GM12878 (cell line): ENCODE results near the gene CCDC169. TPM values are rescaled to one million over a fixed set of nuclear protein-coding genes. Genes with fewer than 3 reads are reported as not detected.

Source experiments
- BACH1 ChIP-seq: fragments of 450-650 bp; IDR thresholded peaks from 2 replicates; pipeline ENCODE4 v1.6.1; 2017; ENCODE audit warnings: mild to moderate bottlenecking, borderline replicate concordance
- CBX3 ChIP-seq: fragments of 200-600 bp; sonication (generic); IDR thresholded peaks from 2 replicates; pipeline ENCODE4 v1.6.1; 2016; ENCODE audit warnings: low read depth, borderline replicate concordance
- JUNB ChIP-seq: IDR thresholded peaks from 2 replicates; pipeline ENCODE4 v1.6.1; 2016; ENCODE audit warnings: antibody characterized with exemption, mild to moderate bottlenecking
- KAT2A ChIP-seq: conservative IDR thresholded peaks from 2 replicates; pipeline ENCODE4 v1.6.1; 2011; ENCODE audit warnings: low read depth, low read length; ENCODE audit not compliant: control insufficient read depth
- MEF2A ChIP-seq: IDR thresholded peaks from 2 replicates; pipeline ENCODE4 v1.6.1; 2011; ENCODE audit warnings: low read depth, mild to moderate bottlenecking, low read length, moderate library complexity; ENCODE audit not compliant: insufficient read depth
- MEF2B ChIP-seq: fragments of 450-650 bp; IDR thresholded peaks from 2 replicates; pipeline ENCODE4 v1.6.1; 2018; ENCODE audit warnings: mild to moderate bottlenecking, moderate library complexity; ENCODE audit not compliant: partially characterized antibody, poor library complexity, severe bottlenecking
- NR2C2 ChIP-seq: IDR thresholded peaks from 2 replicates; pipeline ENCODE4 v1.6.1; 2011; ENCODE audit warnings: borderline replicate concordance, low read depth; ENCODE audit not compliant: control insufficient read depth, insufficient read length
- POLR2AphosphoS2 ChIP-seq: IDR thresholded peaks from 2 replicates; pipeline ENCODE4 v1.6.1; 2011; ENCODE audit warnings: low read depth, mild to moderate bottlenecking, low read length, improper control_type of control experiment, moderate library complexity
- RCOR1 ChIP-seq: conservative IDR thresholded peaks from 2 replicates; pipeline ENCODE4 v1.6.1; 2012; ENCODE audit warnings: low read depth, low read length, improper control_type of control experiment
- SRF ChIP-seq, 2 experiments: IDR thresholded peaks; 2 replicates each; pipeline ENCODE4 v1.6.1; 2011; ENCODE audit warnings: low read depth in 2 of 2, low read length in 2 of 2, mild to moderate bottlenecking in 1 of 2, moderate library complexity in 1 of 2
- TAF1 ChIP-seq: IDR thresholded peaks from 2 replicates; pipeline ENCODE4 v1.6.1; 2011; ENCODE audit warnings: mild to moderate bottlenecking, low read depth, low read length, borderline replicate concordance
- polyA plus RNA-seq, 11 experiments: library from polyadenylated mRNA; depleted of rRNA in 4 of 11; unstranded in 6 of 11; stranded (reverse) in 5 of 11; fragments of >200 nt; fragmentation: Nextera tagmentation in 4 of 11; fragmentation: Illumina TruSeq in 1 of 11; extraction: Ambion mirVana in 4 of 11; extraction: Trizol in 1 of 11; gene quantifications; 1 replicate in 1 of 11; 2 replicates in 10 of 11; pipeline versions ENCODE4 v1.2.1 to v1.2.3, GENCODE V29; 2011 to 2016; ENCODE audit warnings: inconsistent platforms in 2 of 11, missing spikeins in 2 of 11, low read depth in 1 of 11
- total RNA-seq, 4 experiments: library from RNA; depleted of rRNA in 3 of 4; stranded (reverse); fragments of >200 nt in 3 of 4; fragmentation: Illumina TruSeq in 1 of 4; extraction: Trizol in 1 of 4; gene quantifications; 2 replicates each; pipeline versions ENCODE4 v1.2.1 to v1.2.3, GENCODE V29; 2013 to 2021
- TF ChIP-seq, protein P1 (sequence below): fragments of 450-650 bp; formaldehyde crosslinking; IDR thresholded peaks from 2 replicates; pipeline ENCODE4 v1.4.0; 2020; ENCODE audit warnings: mild to moderate bottlenecking, moderate library complexity
- TF ChIP-seq, protein P2 (sequence below): IDR thresholded peaks from 2 replicates; pipeline ENCODE4 v1.6.1; 2012; ENCODE audit warnings: low read length, inconsistent platforms
- TF ChIP-seq, protein P3 (sequence below): fragments of 450-650 bp; IDR thresholded peaks from 2 replicates; pipeline ENCODE4 v1.6.1; 2014; ENCODE audit warnings: mild to moderate bottlenecking
- TF ChIP-seq, protein P4 (sequence below): IDR thresholded peaks from 2 replicates; pipeline ENCODE4 v1.6.1; 2012; ENCODE audit warnings: low read depth, low read length, improper control_type of control experiment
- TF ChIP-seq, protein P5 (sequence below): fragments of 150-350 bp; IDR thresholded peaks from 2 replicates; pipeline ENCODE4 v1.6.1; 2014; ENCODE audit warnings: mild to moderate bottlenecking, low read depth, low read length
- TF ChIP-seq, protein P6 (sequence below): fragments of 450-650 bp; IDR thresholded peaks from 2 replicates; pipeline ENCODE4 v1.6.1; 2017; ENCODE audit warnings: borderline replicate concordance
- TF ChIP-seq, protein P7 (sequence below): IDR thresholded peaks from 2 replicates; pipeline ENCODE4 v1.6.1; 2011; ENCODE audit warnings: low read depth, low read length, improper control_type of control experiment, borderline replicate concordance

CCDC169 gene
- total and polyA plus RNA-seq, 10 of the 15 experiments (the other 5 are each of a cell fraction or from before 2014, with no cell fraction given) = 0.13 to 1.4 (median 0.24) TPM; not detected in 4

DNA sequence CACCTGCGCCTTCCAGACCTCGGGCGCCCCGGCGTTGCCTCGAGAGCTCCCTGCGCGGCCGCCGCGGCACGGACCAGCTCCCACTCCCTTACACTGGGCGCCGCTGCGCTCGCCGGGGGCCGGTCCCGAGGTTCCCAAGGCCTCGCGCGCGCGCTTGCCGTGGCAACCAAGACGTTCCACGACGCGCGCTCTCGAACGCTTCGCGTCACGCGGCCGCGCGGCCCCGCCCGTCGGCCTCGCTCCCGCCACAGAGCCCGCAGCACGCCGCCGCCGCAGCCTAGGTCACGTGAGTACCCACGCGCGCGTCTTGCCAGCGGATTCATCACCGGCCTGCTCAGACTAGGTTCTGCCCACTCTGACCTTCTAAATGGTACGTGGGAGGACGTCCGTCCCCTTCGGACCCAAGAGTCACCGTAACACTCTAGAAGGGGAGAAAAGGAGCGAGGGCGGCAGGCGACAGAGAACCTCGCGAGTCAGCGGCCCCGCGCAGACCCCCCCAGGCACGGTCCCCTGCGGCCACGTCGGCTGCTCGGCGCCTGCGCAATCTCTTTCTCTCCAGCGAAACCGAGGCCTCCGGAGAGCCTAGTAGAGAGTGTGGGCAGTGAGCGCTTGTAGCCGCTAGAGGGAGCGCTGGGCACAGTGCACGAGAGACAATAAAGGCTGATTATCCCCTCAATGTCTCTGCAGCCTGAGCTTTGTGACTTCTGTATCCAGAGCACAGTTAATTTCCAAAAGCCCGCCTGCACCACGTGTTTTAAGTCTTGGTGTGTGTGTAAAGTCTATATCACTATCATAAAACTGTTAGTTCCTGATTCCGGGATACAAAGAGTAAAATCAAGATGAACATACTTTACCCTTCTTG lies 48.8 kb upstream of the CCDC169 start, which contains the start of gene SPART (continued):
- TF ChIP-seq, protein P1, sequence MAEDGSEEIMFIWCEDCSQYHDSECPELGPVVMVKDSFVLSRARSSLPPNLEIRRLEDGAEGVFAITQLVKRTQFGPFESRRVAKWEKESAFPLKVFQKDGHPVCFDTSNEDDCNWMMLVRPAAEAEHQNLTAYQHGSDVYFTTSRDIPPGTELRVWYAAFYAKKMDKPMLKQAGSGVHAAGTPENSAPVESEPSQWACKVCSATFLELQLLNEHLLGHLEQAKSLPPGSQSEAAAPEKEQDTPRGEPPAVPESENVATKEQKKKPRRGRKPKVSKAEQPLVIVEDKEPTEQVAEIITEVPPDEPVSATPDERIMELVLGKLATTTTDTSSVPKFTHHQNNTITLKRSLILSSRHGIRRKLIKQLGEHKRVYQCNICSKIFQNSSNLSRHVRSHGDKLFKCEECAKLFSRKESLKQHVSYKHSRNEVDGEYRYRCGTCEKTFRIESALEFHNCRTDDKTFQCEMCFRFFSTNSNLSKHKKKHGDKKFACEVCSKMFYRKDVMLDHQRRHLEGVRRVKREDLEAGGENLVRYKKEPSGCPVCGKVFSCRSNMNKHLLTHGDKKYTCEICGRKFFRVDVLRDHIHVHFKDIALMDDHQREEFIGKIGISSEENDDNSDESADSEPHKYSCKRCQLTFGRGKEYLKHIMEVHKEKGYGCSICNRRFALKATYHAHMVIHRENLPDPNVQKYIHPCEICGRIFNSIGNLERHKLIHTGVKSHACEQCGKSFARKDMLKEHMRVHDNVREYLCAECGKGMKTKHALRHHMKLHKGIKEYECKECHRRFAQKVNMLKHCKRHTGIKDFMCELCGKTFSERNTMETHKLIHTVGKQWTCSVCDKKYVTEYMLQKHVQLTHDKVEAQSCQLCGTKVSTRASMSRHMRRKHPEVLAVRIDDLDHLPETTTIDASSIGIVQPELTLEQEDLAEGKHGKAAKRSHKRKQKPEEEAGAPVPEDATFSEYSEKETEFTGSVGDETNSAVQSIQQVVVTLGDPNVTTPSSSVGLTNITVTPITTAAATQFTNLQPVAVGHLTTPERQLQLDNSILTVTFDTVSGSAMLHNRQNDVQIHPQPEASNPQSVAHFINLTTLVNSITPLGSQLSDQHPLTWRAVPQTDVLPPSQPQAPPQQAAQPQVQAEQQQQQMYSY (CRISPR knock-in tag) = no peak
- TF ChIP-seq JUNB (no peak), KAT2A (no peak), BACH1 (peak; percentile 98), MEF2B (peak; percentile 59), SRF (IDR thresholded peaks at IDR 0.05; ENCODE audit: low read depth in 2 of 2, low read length in 2 of 2) (no peak), POLR2AphosphoS2 (no peak; the same call in 1 of the 2 replicates), MEF2A (no peak), RCOR1 (no peak), NR2C2 (no peak), TAF1 (no peak), CBX3 (no peak)
- TF ChIP-seq, protein P2, sequence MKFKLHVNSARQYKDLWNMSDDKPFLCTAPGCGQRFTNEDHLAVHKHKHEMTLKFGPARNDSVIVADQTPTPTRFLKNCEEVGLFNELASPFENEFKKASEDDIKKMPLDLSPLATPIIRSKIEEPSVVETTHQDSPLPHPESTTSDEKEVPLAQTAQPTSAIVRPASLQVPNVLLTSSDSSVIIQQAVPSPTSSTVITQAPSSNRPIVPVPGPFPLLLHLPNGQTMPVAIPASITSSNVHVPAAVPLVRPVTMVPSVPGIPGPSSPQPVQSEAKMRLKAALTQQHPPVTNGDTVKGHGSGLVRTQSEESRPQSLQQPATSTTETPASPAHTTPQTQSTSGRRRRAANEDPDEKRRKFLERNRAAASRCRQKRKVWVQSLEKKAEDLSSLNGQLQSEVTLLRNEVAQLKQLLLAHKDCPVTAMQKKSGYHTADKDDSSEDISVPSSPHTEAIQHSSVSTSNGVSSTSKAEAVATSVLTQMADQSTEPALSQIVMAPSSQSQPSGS = no peak
- TF ChIP-seq, protein P3, sequence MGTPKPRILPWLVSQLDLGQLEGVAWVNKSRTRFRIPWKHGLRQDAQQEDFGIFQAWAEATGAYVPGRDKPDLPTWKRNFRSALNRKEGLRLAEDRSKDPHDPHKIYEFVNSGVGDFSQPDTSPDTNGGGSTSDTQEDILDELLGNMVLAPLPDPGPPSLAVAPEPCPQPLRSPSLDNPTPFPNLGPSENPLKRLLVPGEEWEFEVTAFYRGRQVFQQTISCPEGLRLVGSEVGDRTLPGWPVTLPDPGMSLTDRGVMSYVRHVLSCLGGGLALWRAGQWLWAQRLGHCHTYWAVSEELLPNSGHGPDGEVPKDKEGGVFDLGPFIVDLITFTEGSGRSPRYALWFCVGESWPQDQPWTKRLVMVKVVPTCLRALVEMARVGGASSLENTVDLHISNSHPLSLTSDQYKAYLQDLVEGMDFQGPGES = no peak
- TF ChIP-seq, protein P4, sequence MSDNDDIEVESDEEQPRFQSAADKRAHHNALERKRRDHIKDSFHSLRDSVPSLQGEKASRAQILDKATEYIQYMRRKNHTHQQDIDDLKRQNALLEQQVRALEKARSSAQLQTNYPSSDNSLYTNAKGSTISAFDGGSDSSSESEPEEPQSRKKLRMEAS = no peak; the same call in 1 of the 2 replicates
- TF ChIP-seq, protein P5, sequence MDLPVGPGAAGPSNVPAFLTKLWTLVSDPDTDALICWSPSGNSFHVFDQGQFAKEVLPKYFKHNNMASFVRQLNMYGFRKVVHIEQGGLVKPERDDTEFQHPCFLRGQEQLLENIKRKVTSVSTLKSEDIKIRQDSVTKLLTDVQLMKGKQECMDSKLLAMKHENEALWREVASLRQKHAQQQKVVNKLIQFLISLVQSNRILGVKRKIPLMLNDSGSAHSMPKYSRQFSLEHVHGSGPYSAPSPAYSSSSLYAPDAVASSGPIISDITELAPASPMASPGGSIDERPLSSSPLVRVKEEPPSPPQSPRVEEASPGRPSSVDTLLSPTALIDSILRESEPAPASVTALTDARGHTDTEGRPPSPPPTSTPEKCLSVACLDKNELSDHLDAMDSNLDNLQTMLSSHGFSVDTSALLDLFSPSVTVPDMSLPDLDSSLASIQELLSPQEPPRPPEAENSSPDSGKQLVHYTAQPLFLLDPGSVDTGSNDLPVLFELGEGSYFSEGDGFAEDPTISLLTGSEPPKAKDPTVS = no peak
- TF ChIP-seq, protein P6, sequence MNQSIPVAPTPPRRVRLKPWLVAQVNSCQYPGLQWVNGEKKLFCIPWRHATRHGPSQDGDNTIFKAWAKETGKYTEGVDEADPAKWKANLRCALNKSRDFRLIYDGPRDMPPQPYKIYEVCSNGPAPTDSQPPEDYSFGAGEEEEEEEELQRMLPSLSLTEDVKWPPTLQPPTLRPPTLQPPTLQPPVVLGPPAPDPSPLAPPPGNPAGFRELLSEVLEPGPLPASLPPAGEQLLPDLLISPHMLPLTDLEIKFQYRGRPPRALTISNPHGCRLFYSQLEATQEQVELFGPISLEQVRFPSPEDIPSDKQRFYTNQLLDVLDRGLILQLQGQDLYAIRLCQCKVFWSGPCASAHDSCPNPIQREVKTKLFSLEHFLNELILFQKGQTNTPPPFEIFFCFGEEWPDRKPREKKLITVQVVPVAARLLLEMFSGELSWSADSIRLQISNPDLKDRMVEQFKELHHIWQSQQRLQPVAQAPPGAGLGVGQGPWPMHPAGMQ = no peak
- TF ChIP-seq, protein P7, sequence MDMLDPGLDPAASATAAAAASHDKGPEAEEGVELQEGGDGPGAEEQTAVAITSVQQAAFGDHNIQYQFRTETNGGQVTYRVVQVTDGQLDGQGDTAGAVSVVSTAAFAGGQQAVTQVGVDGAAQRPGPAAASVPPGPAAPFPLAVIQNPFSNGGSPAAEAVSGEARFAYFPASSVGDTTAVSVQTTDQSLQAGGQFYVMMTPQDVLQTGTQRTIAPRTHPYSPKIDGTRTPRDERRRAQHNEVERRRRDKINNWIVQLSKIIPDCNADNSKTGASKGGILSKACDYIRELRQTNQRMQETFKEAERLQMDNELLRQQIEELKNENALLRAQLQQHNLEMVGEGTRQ = peak; percentile 48
